Heart left ventricle (tissue), 13 donors: Measurements from ENCODE around the gene IL20RB.

Experiments
- CTCF ChIP-seq, 12 donors: fragments of 200-600 bp; sonication (generic) in 4 of 12; IDR thresholded peaks; one replicate each; pipeline versions ENCODE4 v1.5.0 to v1.8.0; 2018 to 2022; ENCODE audit warnings: antibody characterized with exemption in 12 of 12, mild to moderate bottlenecking in 5 of 12
- POLR2A ChIP-seq, 2 donors: fragments of 450-650 bp; IDR thresholded peaks; one replicate each; pipeline ENCODE4 v1.6.1; 2017; ENCODE audit warnings: antibody characterized with exemption in 2 of 2, mild to moderate bottlenecking in 2 of 2, moderate library complexity in 2 of 2
- donor health status: ischemic (EF 13 %, LVEDD 7.1; RV severe dilation, severe dysfunction).
- donor health status: DM: no; HTN: yes; CAD: no.
- donor health status: DM: no; HTN: no; CAD: no.
- donor health status: ischemic (EF 25% LVEDD 6.9; RV normal size, moderate dysfunction).
- donor health status: ischemic (EF 25% LVEDD 5.7; RV mildly dilated, moderate dysfunction).
- donor health status: ischemic (EF 35%, LVEDD 5.7; RV mildly dilated, moderate dysfunction).
- donor health status: nonischemic (EF 11% LVEDD 7.7; RV severe dilation, severe dysfunction).
- donor health status: DM: yes; HTN: yes; CAD: no.
- donor health status: PGD.
- donor health status: ischemic (EF 29% LVEDD 5.4; RV normal size, mild dysfunction).
- donor health status: nonischemic (EF 23%, LVEDD 6.1; RV moderate dilation, normal function).

- TF ChIP-seq CTCF (IDR thresholded peaks at IDR 0.05) (no peak), POLR2A (IDR thresholded peaks at IDR 0.05) (no peak)
Observed at GRCh38 chr3:136931606-136932005, 26.2 kb upstream of the IL20RB start.
